ENCODE data around the gene MCFD2.

The MCFD2 gene

DNA sequence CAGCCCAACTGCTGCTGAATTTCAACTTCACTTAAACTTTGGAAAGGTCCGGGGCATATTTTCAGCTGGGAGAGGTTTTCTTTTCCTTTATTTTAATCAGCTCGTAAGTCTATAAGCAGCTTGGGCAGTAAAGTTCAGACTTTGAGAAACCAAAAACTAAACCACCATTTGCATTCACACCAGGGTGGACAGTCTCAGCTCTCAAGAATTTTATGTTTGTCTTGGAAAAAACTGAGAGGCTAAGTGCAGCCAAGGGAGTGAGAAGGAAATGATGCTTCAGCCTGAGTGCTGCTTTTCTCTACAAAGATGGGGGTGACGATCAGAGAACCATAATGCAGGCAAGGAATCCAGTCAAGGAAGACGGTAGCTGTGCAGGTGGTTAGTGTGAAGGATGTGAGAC, 30.2 kb downstream of the MCFD2 start:
- TF ChIP-seq POLR2AphosphoS5 (IDR thresholded peaks at IDR 0.05; ENCODE audit: low read depth) (no peak), SPI1 (IDR thresholded peaks at IDR 0.05; ENCODE audit: borderline replicate concordance, low read depth) (no peak), GABPA (IDR thresholded peaks at IDR 0.05; ENCODE audit: low read depth) (no peak)
- TF ChIP-seq, protein P1, sequence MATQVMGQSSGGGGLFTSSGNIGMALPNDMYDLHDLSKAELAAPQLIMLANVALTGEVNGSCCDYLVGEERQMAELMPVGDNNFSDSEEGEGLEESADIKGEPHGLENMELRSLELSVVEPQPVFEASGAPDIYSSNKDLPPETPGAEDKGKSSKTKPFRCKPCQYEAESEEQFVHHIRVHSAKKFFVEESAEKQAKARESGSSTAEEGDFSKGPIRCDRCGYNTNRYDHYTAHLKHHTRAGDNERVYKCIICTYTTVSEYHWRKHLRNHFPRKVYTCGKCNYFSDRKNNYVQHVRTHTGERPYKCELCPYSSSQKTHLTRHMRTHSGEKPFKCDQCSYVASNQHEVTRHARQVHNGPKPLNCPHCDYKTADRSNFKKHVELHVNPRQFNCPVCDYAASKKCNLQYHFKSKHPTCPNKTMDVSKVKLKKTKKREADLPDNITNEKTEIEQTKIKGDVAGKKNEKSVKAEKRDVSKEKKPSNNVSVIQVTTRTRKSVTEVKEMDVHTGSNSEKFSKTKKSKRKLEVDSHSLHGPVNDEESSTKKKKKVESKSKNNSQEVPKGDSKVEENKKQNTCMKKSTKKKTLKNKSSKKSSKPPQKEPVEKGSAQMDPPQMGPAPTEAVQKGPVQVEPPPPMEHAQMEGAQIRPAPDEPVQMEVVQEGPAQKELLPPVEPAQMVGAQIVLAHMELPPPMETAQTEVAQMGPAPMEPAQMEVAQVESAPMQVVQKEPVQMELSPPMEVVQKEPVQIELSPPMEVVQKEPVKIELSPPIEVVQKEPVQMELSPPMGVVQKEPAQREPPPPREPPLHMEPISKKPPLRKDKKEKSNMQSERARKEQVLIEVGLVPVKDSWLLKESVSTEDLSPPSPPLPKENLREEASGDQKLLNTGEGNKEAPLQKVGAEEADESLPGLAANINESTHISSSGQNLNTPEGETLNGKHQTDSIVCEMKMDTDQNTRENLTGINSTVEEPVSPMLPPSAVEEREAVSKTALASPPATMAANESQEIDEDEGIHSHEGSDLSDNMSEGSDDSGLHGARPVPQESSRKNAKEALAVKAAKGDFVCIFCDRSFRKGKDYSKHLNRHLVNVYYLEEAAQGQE (IDR thresholded peaks at IDR 0.05; ENCODE audit: insufficient replicate concordance, low read depth): no peak
- TF ChIP-seq, protein P2, sequence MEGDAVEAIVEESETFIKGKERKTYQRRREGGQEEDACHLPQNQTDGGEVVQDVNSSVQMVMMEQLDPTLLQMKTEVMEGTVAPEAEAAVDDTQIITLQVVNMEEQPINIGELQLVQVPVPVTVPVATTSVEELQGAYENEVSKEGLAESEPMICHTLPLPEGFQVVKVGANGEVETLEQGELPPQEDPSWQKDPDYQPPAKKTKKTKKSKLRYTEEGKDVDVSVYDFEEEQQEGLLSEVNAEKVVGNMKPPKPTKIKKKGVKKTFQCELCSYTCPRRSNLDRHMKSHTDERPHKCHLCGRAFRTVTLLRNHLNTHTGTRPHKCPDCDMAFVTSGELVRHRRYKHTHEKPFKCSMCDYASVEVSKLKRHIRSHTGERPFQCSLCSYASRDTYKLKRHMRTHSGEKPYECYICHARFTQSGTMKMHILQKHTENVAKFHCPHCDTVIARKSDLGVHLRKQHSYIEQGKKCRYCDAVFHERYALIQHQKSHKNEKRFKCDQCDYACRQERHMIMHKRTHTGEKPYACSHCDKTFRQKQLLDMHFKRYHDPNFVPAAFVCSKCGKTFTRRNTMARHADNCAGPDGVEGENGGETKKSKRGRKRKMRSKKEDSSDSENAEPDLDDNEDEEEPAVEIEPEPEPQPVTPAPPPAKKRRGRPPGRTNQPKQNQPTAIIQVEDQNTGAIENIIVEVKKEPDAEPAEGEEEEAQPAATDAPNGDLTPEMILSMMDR (IDR thresholded peaks at IDR 0.05; ENCODE audit: insufficient read depth, low read length): no peak
- Histone ChIP-seq H3K4me3 (replicated peaks; ENCODE audit: insufficient read depth, low read length) (no peak overlapping the region), H3K27ac (replicated peaks) (no peak overlapping the region), H3K27me3 (ENCODE audit: insufficient read depth, poor library complexity, severe bottlenecking) (no peaks in the 10 kb centered on the region)
- DNase-seq (ENCODE audit: low read depth in 1 of 2, low spot score in 1 of 2): no peak

DNA sequence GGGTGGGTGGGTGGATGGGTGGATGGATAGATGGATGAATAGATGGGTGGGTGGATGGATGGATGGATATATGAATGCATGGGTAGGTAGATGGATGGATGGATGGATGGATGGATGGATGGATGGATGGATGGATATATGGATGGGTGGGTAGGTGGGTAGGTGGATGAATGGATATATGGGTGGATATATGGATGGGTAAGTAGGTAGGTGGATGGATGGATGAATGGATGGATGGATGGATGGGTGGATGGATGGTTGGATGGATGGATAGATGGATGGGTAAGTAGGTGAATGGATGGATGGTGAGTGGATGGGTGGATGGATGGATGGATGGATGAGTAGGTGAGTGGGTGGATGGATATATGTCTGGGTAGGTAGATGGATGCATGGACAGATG, 36.1 kb downstream of the MCFD2 start:
- TF ChIP-seq, protein P2 (IDR thresholded peaks at IDR 0.05; ENCODE audit: insufficient read depth, low read length): no peak
- TF ChIP-seq POLR2AphosphoS5 (IDR thresholded peaks at IDR 0.05; ENCODE audit: low read depth) (no peak), SPI1 (IDR thresholded peaks at IDR 0.05; ENCODE audit: borderline replicate concordance, low read depth) (no peak), GABPA (IDR thresholded peaks at IDR 0.05; ENCODE audit: low read depth) (no peak)
- TF ChIP-seq, protein P1 (IDR thresholded peaks at IDR 0.05; ENCODE audit: insufficient replicate concordance, low read depth): no peak

DNA sequence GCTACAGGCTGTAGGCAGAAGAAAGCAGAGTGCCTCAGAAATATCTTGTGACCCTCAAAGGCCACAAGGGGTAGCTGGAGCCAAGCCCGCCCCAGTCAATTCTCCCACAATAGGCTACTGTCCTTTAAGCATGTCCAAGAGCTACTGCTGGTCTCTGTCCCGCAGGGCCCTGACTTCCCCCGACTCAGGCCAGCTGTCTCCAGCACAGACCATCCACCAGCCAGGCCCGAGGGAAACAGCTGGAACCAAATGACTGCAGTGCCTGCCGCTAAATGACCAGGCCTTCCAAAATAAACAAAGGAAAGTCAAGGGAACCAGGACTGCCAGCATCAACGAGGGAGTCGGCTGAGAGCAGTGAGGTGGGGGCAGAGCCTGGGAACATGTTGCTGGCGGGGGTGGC, 36.7 kb downstream of the MCFD2 start:
- H3K27ac ChIP-seq (replicated peaks): no peak overlapping the region

More for the DNA sequence above, 36.1 kb downstream of the MCFD2 start:
- no peak for DNase-seq (ENCODE audit: low read depth in 1 of 2, low spot score in 1 of 2)
- no peaks in the 10 kb centered on the region for H3K27me3 ChIP-seq (ENCODE audit: insufficient read depth, poor library complexity, severe bottlenecking)
- H3K4me3 ChIP-seq (replicated peaks; ENCODE audit: insufficient read depth, low read length): no peak overlapping the region
- no peak overlapping the region for H3K27ac ChIP-seq (replicated peaks)

More for the DNA sequence above, 36.7 kb downstream of the MCFD2 start:
- DNase-seq (ENCODE audit: low read depth in 1 of 2, low spot score in 1 of 2): no peak
- Histone ChIP-seq H3K27me3 (ENCODE audit: insufficient read depth, poor library complexity, severe bottlenecking) (no peaks in the 10 kb centered on the region), H3K4me3 (replicated peaks; ENCODE audit: insufficient read depth, low read length) (no peak overlapping the region)
- TF ChIP-seq SPI1 (IDR thresholded peaks at IDR 0.05; ENCODE audit: borderline replicate concordance, low read depth): no peak
- TF ChIP-seq, protein P1 (IDR thresholded peaks at IDR 0.05; ENCODE audit: insufficient replicate concordance, low read depth): no peak
- no peak for TF ChIP-seq GABPA (IDR thresholded peaks at IDR 0.05; ENCODE audit: low read depth)
- TF ChIP-seq, protein P2 (IDR thresholded peaks at IDR 0.05; ENCODE audit: insufficient read depth, low read length): no peak
- TF ChIP-seq POLR2AphosphoS5 (IDR thresholded peaks at IDR 0.05; ENCODE audit: low read depth): no peak

Measured in HL-60 (cell line).